Natural killer cell (primary cell): Measurements from ENCODE around the gene KLK10. TPM values are rescaled to one million over a fixed set of nuclear protein-coding genes. Genes with fewer than 3 reads are reported as not detected.

Experiments used
- ATAC-seq, 3 donors: fragments of 150-1000 bp in 2 of 3; fragments of 200-7000 bp in 1 of 3; cut with Tn5 transposase; 1 replicate in 1 of 3; 2 replicates in 2 of 3; pipeline ENCODE4 v1.10.0; 2021; ENCODE audit warnings: mild to moderate bottlenecking in 2 of 3, moderate library complexity in 2 of 3
- DNase-seq, 2 donors: peaks; one replicate each; pipeline versions ENCODE4 v3.0.0 to v3.0.0-alpha.2; 2013 to 2021; ENCODE audit warnings: mixed read lengths in 1 of 2
- H3K27ac ChIP-seq: one replicate; pipeline ENCODE4 v1.5.1; 2013; ENCODE audit warnings: mild to moderate bottlenecking, low read length
- H3K27me3 ChIP-seq: one replicate; pipeline ENCODE4 v1.6.1; 2013; ENCODE audit warnings: low read length; ENCODE audit not compliant: control insufficient read depth, insufficient read depth
- H3K36me3 ChIP-seq: one replicate; pipeline ENCODE4 v1.6.1; 2013; ENCODE audit warnings: low read length; ENCODE audit not compliant: control insufficient read depth, insufficient read depth
- H3K4me1 ChIP-seq: one replicate; pipeline ENCODE4 v1.6.1; 2013; ENCODE audit warnings: low read length; ENCODE audit not compliant: control insufficient read depth, insufficient read depth
- H3K4me3 ChIP-seq: one replicate; pipeline ENCODE4 v1.5.1; 2013; ENCODE audit warnings: low read length
- H3K9me3 ChIP-seq: one replicate; pipeline ENCODE4 v1.6.1; 2013; ENCODE audit warnings: low read length; ENCODE audit not compliant: control insufficient read depth, insufficient read depth
- H3K27ac Mint-ChIP-seq, 2 donors: one replicate each; pipeline ENCODE4 v1.8.0; 2022; ENCODE audit warnings: mild to moderate bottlenecking in 2 of 2, mixed read lengths in 2 of 2, moderate library complexity in 1 of 2
- H3K27me3 Mint-ChIP-seq, 2 donors: one replicate each; pipeline ENCODE4 v1.8.0; 2022; ENCODE audit warnings: low read depth in 2 of 2, mixed read lengths in 2 of 2
- H3K36me3 Mint-ChIP-seq: one replicate; pipeline ENCODE4 v1.8.0; 2022; ENCODE audit warnings: mixed read lengths
- H3K4me1 Mint-ChIP-seq, 2 donors: one replicate each; pipeline ENCODE4 v1.8.0; 2022; ENCODE audit warnings: mixed read lengths in 2 of 2
- H3K4me3 Mint-ChIP-seq: one replicate; pipeline ENCODE4 v1.8.0; 2022; ENCODE audit warnings: mild to moderate bottlenecking, moderate library complexity, mixed read lengths
- H3K9me3 Mint-ChIP-seq, 2 donors: one replicate each; pipeline ENCODE4 v1.8.0; 2022; ENCODE audit warnings: mixed read lengths in 2 of 2
- CTCF ChIP-seq: fragments of 200-600 bp; IDR thresholded peaks from one replicate; pipeline ENCODE4 v1.8.0; 2022; ENCODE audit warnings: antibody characterized with exemption
- WGBS: methylation state at CpG from one replicate; pipeline ENCODE4 v1.1.7; 2013; ENCODE audit warnings: missing lambda C conversion rate; ENCODE audit not compliant: insufficient coverage; 5-methylcytosine and 5-hydroxymethylcytosine counted together
- intact Hi-C: fragments of 100-400 bp; cut with micrococcal nuclease; formaldehyde crosslinking; loops from one replicate; pipeline ENCODE4 v1.14.2; 2022
- total RNA-seq, 4 donors: library from RNA; stranded (reverse); fragments of 120-200 nt in 1 of 4; gene quantifications; one replicate each; pipeline versions ENCODE4 v1.2.3 to v1.2.4, GENCODE V29; 2013 to 2022

The KLK10 gene
- total RNA-seq, 3 donors from 2014 or later (not counting 1 experiment from before 2014, with no cell fraction given): not detected

GRCh38 chr19:50969413-50969760 lies 50.1 kb downstream of the KLK10 start, which contains the start of gene KLK6:
Gene KLK6, minus strand, starts transcription at chr19:50969591. Its CDS starts 1,487 bp downstream, at chr19:50968104.
- no peak for TF ChIP-seq CTCF

GRCh38 chr19:50968716-50969412 lies 50.6 kb downstream of the KLK10 start:
- intact Hi-C loops: no loop called here
- Histone ChIP-seq H3K4me3 (no peak overlapping the region), H3K27ac (no peak overlapping the region), H3K4me1 (no peaks in the 10 kb centered on the region), H3K36me3 (no peaks in the 10 kb centered on the region), H3K27me3 (no peaks in the 10 kb centered on the region), H3K9me3 (no peaks in the 10 kb centered on the region)
- WGBS: 52% methylated on average over 7 of the region's 7 CpGs
- Mint-ChIP-seq H3K27ac (no peak overlapping the region), H3K4me1 (no peaks in the 10 kb centered on the region), H3K9me3 (no peaks in the 10 kb centered on the region), H3K4me3 (no peak overlapping the region), H3K27me3 (peaks cover 34 to 36% of the 10 kb centered on the region in 2 donors), H3K36me3 (no peaks in the 10 kb centered on the region)
- ATAC-seq: no peak
- no peak for DNase-seq
- TF ChIP-seq CTCF: no peak

More at GRCh38 chr19:50969413-50969760, 50.1 kb downstream of the KLK10 start, which contains the start of gene KLK6:
- no peaks in the 10 kb centered on the region for H3K36me3 ChIP-seq
- H3K9me3 Mint-ChIP-seq: no peaks in the 10 kb centered on the region
- intact Hi-C loops: no loop called here
- no peak within 1 kb of the TSS for H3K4me3 Mint-ChIP-seq
- no peak within 1 kb of the TSS for H3K4me3 ChIP-seq
- peaks cover 30 to 32% of the 10 kb centered on the region in 2 donors for H3K27me3 Mint-ChIP-seq
- H3K4me1 ChIP-seq: no peaks in the 10 kb centered on the region
- no peaks in the 10 kb centered on the region for H3K27me3 ChIP-seq
- H3K27ac ChIP-seq: no peak within 1 kb of the TSS
- peak in 1 of 3 donors; percentile 8 for ATAC-seq
- no peaks in the 10 kb centered on the region for H3K4me1 Mint-ChIP-seq
- no peak for DNase-seq
- H3K9me3 ChIP-seq: no peaks in the 10 kb centered on the region
- H3K27ac Mint-ChIP-seq: no peak within 1 kb of the TSS
- H3K36me3 Mint-ChIP-seq: no peaks in the 10 kb centered on the region
- 81% methylated on average over 19 of the region's 19 CpGs for WGBS

- H3K27me3 ChIP-seq: no peaks in the 10 kb centered on the region
- no peaks in the 10 kb centered on the region for H3K9me3 ChIP-seq
- Mint-ChIP-seq H3K9me3 (no peaks in the 10 kb centered on the region), H3K4me1 (no peaks in the 10 kb centered on the region), H3K27ac (no peak overlapping the region), H3K27me3 (peaks cover 36 to 37% of the 10 kb centered on the region in 2 donors), H3K4me3 (no peak overlapping the region), H3K36me3 (no peaks in the 10 kb centered on the region)
- no peak for TF ChIP-seq CTCF
- DNase-seq (no peak), ATAC-seq (no peak)
- H3K27ac ChIP-seq: no peak overlapping the region
- no peak overlapping the region for H3K4me3 ChIP-seq
- 39% methylated on average over 20 of the region's 20 CpGs for WGBS
- no peaks in the 10 kb centered on the region for H3K36me3 ChIP-seq
- intact Hi-C loops: no loop called here
- H3K4me1 ChIP-seq: no peaks in the 10 kb centered on the region
Observed at GRCh38 chr19:50967929-50968715, 51.4 kb downstream of the KLK10 start.
